IMR-90 (cell line): Measurements from ENCODE around the gene RNF166.

ENCODE experiments used
- BHLHE40 ChIP-seq: fragments of 150-350 bp; IDR thresholded peaks from 2 replicates; pipeline ENCODE4 v1.6.1; 2016; ENCODE audit warnings: mild to moderate bottlenecking, low read depth, low read length
- CEBPB ChIP-seq: IDR thresholded peaks from 2 replicates; pipeline ENCODE4 v1.6.1; 2012; ENCODE audit warnings: low read depth, low read length, improper control_type of control experiment
- CHD1 ChIP-seq: IDR thresholded peaks from 2 replicates; pipeline ENCODE4 v1.6.1; 2012; ENCODE audit warnings: low read depth, low read length, improper control_type of control experiment
- CTCF ChIP-seq: conservative IDR thresholded peaks from 2 replicates; pipeline ENCODE4 v1.5.1; 2012; ENCODE audit warnings: mild to moderate bottlenecking, low read depth, low read length, improper control_type of control experiment
- MAFK ChIP-seq: IDR thresholded peaks from 2 replicates; pipeline ENCODE4 v1.6.1; 2012; ENCODE audit warnings: low read depth, low read length, improper control_type of control experiment
- MAZ ChIP-seq: IDR thresholded peaks from 2 replicates; pipeline ENCODE4 v1.6.1; 2012; ENCODE audit warnings: low read depth, mild to moderate bottlenecking, low read length, improper control_type of control experiment, moderate library complexity, borderline replicate concordance
- MXI1 ChIP-seq: IDR thresholded peaks from 2 replicates; pipeline ENCODE4 v1.6.1; 2012; ENCODE audit warnings: low read depth, mild to moderate bottlenecking, low read length, moderate library complexity, borderline replicate concordance
- NFE2L2 ChIP-seq: fragments of 150-350 bp; IDR thresholded peaks from 2 replicates; pipeline ENCODE4 v1.6.1; 2016; ENCODE audit warnings: low read depth, mild to moderate bottlenecking, low read length
- POLR2A ChIP-seq: IDR thresholded peaks from 2 replicates; pipeline ENCODE4 v1.6.1; 2012; ENCODE audit warnings: mild to moderate bottlenecking, low read depth, low read length
- RAD21 ChIP-seq: IDR thresholded peaks from 2 replicates; pipeline ENCODE4 v1.6.1; 2012; ENCODE audit warnings: low read length, improper control_type of control experiment
- RCOR1 ChIP-seq: IDR thresholded peaks from 2 replicates; pipeline ENCODE4 v1.6.1; 2012; ENCODE audit warnings: mild to moderate bottlenecking, low read length, improper control_type of control experiment; ENCODE audit not compliant: insufficient replicate concordance
- RFX5 ChIP-seq: IDR thresholded peaks from 2 replicates; pipeline ENCODE4 v1.8.0; 2012; ENCODE audit warnings: low read depth, mild to moderate bottlenecking, low read length, moderate library complexity
- SMC3 ChIP-seq: fragments of 150-350 bp; IDR thresholded peaks from 2 replicates; pipeline ENCODE4 v1.6.1; 2016; ENCODE audit warnings: low read depth, mild to moderate bottlenecking, antibody characterized with exemption, low read length, moderate library complexity
- TF ChIP-seq, protein P1 (sequence below): fragments of 150-350 bp; IDR thresholded peaks from 2 replicates; pipeline ENCODE4 v1.6.1; 2016; ENCODE audit warnings: low read depth, mild to moderate bottlenecking, low read length, moderate library complexity, borderline replicate concordance

DNA sequence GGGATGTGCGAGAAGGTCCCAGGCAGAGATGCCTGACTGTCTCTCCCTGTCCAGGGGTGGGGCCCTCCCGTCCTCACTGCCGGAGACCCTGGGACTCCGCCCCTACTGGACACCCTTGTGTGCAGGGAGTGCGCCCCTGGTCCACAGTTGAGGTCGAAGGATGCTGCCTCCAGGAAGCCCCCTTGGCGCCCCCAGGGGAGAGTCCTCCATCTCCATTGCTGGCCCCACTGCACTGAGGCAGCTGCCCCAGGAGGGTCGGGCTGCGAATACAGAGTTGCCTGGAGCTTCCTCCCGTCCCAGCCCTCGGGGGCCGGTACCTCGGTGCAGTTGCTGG is 26.7 kb upstream of the RNF166 start:
- TF ChIP-seq CTCF: no peak
- TF ChIP-seq CEBPB: no peak
- no peak for TF ChIP-seq POLR2A
- TF ChIP-seq MAZ: no peak
- TF ChIP-seq, protein P1, sequence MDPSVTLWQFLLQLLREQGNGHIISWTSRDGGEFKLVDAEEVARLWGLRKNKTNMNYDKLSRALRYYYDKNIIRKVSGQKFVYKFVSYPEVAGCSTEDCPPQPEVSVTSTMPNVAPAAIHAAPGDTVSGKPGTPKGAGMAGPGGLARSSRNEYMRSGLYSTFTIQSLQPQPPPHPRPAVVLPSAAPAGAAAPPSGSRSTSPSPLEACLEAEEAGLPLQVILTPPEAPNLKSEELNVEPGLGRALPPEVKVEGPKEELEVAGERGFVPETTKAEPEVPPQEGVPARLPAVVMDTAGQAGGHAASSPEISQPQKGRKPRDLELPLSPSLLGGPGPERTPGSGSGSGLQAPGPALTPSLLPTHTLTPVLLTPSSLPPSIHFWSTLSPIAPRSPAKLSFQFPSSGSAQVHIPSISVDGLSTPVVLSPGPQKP: no peak
- no peak for TF ChIP-seq SMC3
- TF ChIP-seq RAD21: no peak
- TF ChIP-seq RCOR1: no peak
- no peak for TF ChIP-seq RFX5
- no peak for TF ChIP-seq MAFK
- TF ChIP-seq CHD1: no peak
- no peak for TF ChIP-seq NFE2L2
- no peak for TF ChIP-seq MXI1
- no peak for TF ChIP-seq BHLHE40
